Measurements from ENCODE around the gene RBM43. TPM values are rescaled to one million over a fixed set of nuclear protein-coding genes. Genes with fewer than 3 reads are reported as not detected.
"Not testable (repeated sequence)": the region's sequence is repeated elsewhere in the genome, so short reads cannot be mapped to it uniquely, and the experiment has no call there.

The RBM43 gene
- polyA plus RNA-seq (ENCODE audit: insufficient read length): 7.8 TPM

- DNase-seq (ENCODE audit: low read depth): peak; percentile 78
Measured at GRCh38 chr2:151261231-151261976, at the start of gene RBM43. Gene RBM43, minus strand, starts transcription at chr2:151261863. Its CDS starts 136 bp downstream, at chr2:151261727.

GRCh38 chr2:151310313-151310712 lies 48.6 kb upstream of the RBM43 start:
- not testable (repeated sequence) for DNase-seq (ENCODE audit: low read depth)

GRCh38 chr2:151306621-151307020 lies 45.0 kb upstream of the RBM43 start:
- DNase-seq (ENCODE audit: low read depth): no peak

DNA sequence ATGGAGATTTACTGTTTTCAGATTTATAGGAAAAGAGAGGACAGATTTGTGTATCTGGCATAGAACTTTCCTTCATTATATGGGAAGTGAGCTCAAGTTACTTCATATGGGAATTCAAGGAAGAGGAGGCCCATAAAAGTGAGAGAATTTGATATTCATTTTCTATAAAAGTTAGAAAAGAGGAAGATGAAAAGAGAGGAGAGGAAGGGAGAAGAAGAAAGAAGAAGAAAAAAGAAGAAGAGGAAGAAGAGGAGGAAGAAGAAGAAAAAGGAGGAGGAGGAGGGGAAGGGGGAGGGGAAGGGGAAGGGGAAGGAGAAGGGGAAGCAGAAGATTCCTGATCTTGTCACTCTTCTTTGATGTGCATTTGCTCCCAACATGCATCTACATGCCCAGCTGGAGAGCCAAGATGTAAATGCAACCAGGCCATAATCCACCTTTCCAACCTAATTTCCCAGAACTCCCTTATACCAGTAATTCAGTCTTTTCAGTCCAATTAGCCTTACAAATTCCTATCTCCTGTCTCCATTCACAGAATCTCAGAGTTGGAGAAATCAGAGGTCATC lies 43.5 kb upstream of the RBM43 start:
- DNase-seq (ENCODE audit: low read depth): no peak

- no peak for DNase-seq (ENCODE audit: low read depth)
Measured at GRCh38 chr2:151302879-151303278, 41.2 kb upstream of the RBM43 start.

DNA sequence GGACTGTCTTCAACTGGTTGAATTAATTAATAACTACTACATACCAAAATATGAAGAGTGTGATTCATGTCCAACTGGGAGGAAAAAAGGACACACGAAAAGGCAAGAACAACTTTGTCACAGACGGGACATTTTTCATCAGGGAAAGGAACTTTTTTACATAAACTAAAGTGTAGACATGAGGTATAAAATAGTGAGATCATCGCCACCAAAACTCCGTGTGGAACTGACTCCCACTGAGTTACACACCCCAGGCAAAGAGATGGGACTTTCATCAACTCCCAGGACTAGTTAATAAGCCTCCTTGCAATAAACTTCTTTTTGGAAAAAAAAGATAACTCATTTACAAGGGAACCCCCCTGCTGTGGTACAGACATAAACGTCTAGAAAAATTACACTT lies 40.7 kb upstream of the RBM43 start:
- no peak for DNase-seq (ENCODE audit: low read depth)

- DNase-seq (ENCODE audit: low read depth): no peak
Measured at GRCh38 chr2:151299920-151300539, 38.4 kb upstream of the RBM43 start.

- DNase-seq (ENCODE audit: low read depth): no peak
Measured at GRCh38 chr2:151297882-151298281, 36.2 kb upstream of the RBM43 start.

DNA sequence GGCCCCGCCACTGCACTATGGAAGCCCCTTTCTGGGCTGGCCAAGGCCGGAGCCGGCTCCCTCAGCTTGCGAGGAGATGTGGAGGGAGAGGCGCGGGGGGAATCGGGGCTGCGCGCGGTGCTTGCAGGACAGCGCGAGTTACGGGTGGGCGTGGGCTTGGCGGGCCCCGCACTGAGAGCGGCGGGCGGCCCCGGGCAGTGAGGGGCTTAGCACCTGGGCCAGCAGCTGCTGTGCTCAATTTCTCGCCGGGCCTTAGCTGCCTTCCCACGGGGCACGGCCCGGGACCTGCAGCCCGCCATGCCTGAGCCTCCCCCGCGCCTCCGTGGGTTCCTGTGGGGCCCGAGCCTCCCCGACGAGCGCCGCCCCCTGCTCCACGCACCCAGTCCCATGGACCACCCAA lies 34.3 kb upstream of the RBM43 start:
- not testable (repeated sequence) for DNase-seq (ENCODE audit: low read depth)

DNA sequence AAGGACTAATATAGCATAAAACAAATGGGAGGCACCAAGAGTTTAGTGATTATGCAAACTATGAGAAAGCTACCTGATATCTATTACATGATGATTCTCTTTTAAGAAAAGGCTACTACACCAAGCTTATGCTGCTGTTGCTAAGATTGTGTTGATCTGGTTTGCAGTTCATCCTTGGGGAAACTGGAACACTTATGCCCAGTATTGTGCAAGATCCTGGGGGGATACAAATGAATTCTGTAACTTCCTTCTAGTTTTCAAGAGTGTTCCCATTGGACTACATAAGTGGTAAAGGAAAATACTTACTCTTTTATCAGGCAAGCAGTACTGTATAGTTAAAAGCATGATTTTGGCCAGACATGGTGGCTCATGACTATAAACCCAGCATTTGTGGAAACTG lies 30.9 kb upstream of the RBM43 start:
- no peak for DNase-seq (ENCODE audit: low read depth)

- no peak for DNase-seq (ENCODE audit: low read depth)
Measured at GRCh38 chr2:151292141-151292540, 30.5 kb upstream of the RBM43 start.

GRCh38 chr2:151291224-151291623 lies 29.6 kb upstream of the RBM43 start:
- DNase-seq (ENCODE audit: low read depth): no peak

DNA sequence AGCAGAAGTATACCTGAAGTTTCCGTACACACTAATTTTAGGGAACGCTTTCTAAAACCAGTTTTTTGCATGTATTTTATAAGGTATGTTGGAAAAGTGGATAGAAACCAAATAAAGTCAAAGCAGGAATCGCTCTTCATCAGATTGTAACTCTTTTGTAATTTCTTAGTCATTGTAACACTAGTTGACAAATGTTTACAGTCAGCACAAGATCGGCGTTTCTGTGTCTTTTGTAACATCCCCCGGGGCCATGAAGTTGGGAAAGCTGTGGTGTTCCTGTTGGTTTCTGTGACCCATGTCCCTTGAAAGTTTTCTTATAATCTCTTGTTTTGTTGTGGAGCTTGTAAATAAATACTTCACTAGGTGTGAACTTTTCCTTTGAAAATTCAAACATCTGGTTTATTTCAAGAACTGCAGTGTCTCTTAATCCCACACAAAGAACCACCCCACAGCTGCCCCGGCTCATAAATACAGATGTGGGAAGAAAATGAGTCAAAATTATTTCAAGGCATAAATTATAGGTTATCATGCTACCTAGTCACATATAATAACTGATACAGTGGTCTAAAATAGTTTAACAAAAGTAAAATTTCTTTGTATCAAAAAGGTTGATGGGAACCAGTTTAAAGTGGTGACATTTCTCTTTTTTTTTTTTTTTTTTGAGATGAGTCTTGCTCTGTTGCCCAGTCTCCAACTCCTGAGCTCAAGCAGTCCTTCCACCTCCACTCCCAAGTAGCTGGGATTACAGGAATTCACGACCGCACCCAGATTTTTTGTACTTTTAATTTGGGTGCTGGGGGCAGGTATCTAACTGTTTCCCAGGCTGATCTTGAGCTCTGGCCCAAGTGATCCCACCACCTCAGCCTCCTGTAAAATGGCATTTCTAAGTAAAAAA lies 28.6 kb upstream of the RBM43 start:
- DNase-seq (ENCODE audit: low read depth): peak; percentile 46

DNA sequence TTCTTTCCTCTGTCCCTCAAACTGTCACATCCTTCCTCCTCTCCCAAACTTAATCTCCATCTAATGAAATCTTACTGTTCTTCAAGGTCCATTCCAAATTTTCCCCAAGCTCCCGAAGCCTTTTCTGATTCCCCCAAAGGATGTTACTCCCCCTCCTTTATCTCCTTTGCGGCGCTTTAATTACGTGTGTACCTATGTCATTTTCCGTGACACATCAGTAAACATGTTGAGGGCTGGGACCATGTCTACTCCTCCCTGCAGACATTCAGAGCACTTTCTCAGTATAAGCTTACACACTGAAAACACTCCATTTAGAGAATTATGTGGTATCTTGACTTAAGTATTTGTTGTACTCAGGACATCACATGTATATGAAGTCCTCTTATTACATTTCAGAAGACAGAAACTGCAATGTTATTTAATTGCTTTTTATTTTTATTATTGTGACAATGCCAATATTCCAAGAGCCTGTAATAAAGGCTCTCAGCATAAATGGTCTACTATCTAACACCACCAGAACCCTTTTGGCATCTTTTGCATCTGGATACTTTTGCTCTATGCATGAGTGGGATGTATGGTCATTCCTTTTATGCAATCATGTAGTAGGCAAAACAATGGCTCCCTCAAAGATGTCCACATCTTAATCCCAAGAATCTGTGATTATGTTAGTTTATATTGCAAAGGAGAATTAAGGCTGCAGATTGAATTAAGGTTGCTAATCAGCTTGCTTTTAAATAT lies 26.0 kb upstream of the RBM43 start:
- DNase-seq (ENCODE audit: low read depth): no peak

- DNase-seq (ENCODE audit: low read depth): no peak
Measured at GRCh38 chr2:151282401-151282800, 20.7 kb upstream of the RBM43 start.

GRCh38 chr2:151280271-151280670 lies 18.6 kb upstream of the RBM43 start:
- no peak for DNase-seq (ENCODE audit: low read depth)

DNA sequence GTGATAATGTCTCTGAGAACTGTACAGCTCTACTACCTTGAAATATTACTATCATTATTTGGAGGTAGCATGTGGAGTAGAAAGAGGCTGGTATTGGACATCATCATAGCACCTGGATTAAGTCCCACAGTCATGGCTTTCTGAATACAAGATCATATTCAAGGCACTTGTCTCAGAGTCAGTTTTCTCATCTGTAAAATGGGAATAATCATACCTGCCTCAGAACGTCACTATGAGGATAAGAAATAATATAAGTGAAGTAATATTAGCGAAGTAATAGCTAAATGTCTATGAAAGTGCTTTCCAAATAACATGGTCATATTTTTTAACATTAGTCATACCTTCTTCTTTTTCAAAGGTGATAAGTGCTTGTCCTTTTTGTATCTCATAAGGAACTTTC lies 16.8 kb upstream of the RBM43 start:
- DNase-seq (ENCODE audit: low read depth): no peak

DNA sequence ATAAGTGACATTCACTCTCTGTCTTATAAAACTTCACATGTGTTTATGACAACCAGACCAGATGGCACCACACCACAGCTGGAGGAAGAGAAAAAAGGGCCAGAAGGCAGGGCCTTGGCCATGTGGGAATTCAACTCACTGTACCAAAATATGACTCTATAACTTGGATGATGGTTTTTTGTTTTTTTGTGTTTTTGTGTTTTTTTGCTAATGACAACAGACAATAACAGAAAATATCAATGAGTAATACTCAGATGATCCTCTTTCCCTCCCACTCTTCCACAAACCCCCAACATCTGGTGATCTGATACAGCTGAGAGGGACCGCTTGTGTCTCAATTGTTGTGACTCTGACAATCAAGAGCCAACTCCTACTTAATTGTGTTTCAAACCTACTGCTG lies 15.4 kb upstream of the RBM43 start:
- no peak for DNase-seq (ENCODE audit: low read depth)

DNA sequence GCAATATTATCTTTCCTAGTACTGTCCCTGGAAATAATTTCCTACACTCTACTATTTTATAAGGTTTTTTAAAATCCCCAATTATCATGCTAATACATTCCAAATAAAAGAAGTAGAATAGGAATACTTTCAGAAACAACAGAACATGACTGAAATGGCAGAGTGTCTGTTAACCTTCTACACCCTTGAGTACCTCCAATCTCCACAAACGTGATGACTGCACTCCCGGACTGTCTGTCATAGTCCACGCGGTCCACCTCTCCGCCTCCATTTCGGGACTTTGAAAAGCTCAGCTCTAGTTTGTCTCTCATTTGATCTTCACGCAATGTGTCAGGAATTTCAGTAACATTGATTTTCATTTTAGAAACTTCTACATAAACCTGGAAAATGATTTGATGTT lies 13.6 kb upstream of the RBM43 start:
- no peak for DNase-seq (ENCODE audit: low read depth)

GRCh38 chr2:151271824-151272223 lies 10.2 kb upstream of the RBM43 start:
- DNase-seq (ENCODE audit: low read depth): no peak

DNA sequence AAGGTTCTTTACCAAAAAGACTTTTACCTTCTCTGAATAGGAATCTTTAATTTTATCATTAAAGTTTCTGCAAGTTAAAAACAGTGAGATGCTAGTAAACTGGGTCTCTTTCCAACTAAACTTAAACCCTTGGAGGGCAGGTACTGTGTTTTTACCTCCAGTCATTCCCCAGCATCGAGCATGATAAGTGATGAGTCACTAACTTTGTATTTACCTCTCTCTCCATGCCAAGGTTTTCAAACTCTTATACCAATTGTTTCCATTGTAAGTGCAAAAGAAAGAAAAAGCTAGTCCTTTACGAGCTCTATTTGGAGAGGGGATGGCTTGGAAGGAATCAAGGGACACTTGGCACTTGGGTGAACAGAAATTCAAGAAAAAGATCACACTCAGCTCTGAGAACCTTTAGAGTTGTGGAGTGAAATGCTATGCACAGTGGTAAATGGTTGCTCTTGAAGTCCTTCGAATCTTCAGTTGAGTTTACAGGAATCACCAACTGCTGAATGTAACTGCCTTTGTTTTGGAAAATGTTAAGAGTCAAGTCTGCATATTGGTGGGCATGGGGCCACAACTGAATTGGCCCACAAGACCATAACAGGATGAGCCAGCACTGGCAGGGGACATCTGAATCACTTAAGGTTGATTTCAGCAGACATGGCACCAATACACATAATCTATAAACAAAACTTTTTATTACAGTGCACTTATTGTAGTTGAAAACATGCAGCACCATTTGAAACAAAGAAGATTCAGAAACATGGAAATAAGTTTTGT lies 8.3 kb upstream of the RBM43 start:
- DNase-seq (ENCODE audit: low read depth): no peak
